HG03196 (cell line): ENCODE measurements around the gene TMEM41A.
"Not testable (repeated sequence)": the region's sequence is repeated elsewhere in the genome, so short reads cannot be mapped to it uniquely, and the experiment has no call there.

ENCODE experiments used
- ATAC-seq: cut with Tn5 transposase; IDR thresholded peaks from one replicate; pipeline ENCODE4 v1.9.1; 2021; ENCODE audit not compliant: unreplicated experiment

TMEM41A gene

GRCh38 chr3:185489462-185489861 is 9.4 kb downstream of the TMEM41A start:
- no peak for ATAC-seq

- ATAC-seq: no peak
Observed at GRCh38 chr3:185488465-185488864, 10.4 kb downstream of the TMEM41A start.

GRCh38 chr3:185486394-185486793 is 12.4 kb downstream of the TMEM41A start:
- no peak for ATAC-seq

- no peak for ATAC-seq
Observed at GRCh38 chr3:185484296-185484695, 14.5 kb downstream of the TMEM41A start.

GRCh38 chr3:185479373-185479945 is 19.4 kb downstream of the TMEM41A start:
- ATAC-seq: no peak

GRCh38 chr3:185477316-185477715 is 21.5 kb downstream of the TMEM41A start:
- no peak for ATAC-seq

- ATAC-seq: not testable (repeated sequence)
Observed at GRCh38 chr3:185474922-185475321, 23.9 kb downstream of the TMEM41A start.

GRCh38 chr3:185473290-185473815 is 25.5 kb downstream of the TMEM41A start:
- no peak for ATAC-seq

- ATAC-seq: no peak
Observed at GRCh38 chr3:185470323-185470722, 28.5 kb downstream of the TMEM41A start.

GRCh38 chr3:185469542-185469941 is 29.3 kb downstream of the TMEM41A start:
- no peak for ATAC-seq

- not testable (repeated sequence) for ATAC-seq
Observed at GRCh38 chr3:185466123-185466522, 32.7 kb downstream of the TMEM41A start.

GRCh38 chr3:185465471-185465870 is 33.4 kb downstream of the TMEM41A start:
- ATAC-seq: no peak

GRCh38 chr3:185460719-185461350 is 38.0 kb downstream of the TMEM41A start:
- no peak for ATAC-seq

GRCh38 chr3:185460309-185460708 is 38.5 kb downstream of the TMEM41A start:
- no peak for ATAC-seq

GRCh38 chr3:185457376-185457775 is 41.5 kb downstream of the TMEM41A start:
- ATAC-seq: no peak

GRCh38 chr3:185451432-185451831 is 47.4 kb downstream of the TMEM41A start:
- not testable (repeated sequence) for ATAC-seq

GRCh38 chr3:185448107-185448506 is 50.7 kb downstream of the TMEM41A start:
- ATAC-seq: no peak

- ATAC-seq: no peak
Observed at GRCh38 chr3:185444329-185444728, 54.5 kb downstream of the TMEM41A start.

- ATAC-seq: no peak
Observed at GRCh38 chr3:185442031-185442430, 56.8 kb downstream of the TMEM41A start.

- ATAC-seq: no peak
Observed at GRCh38 chr3:185439745-185440466, 58.9 kb downstream of the TMEM41A start.
